Mammary epithelial cell (primary cell): ENCODE data around the gene PPIA.

Experiments used
- CTCF ChIP-seq, 2 donors: IDR thresholded peaks in 1 of 2; conservative IDR thresholded peaks in 1 of 2; 2 replicates each; pipeline ENCODE4 v1.5.1; 2011 to 2012; ENCODE audit warnings: inconsistent platforms in 2 of 2, low read length in 2 of 2, mild to moderate bottlenecking in 2 of 2, control low read depth in 1 of 2, low read depth in 1 of 2; ENCODE audit not compliant: insufficient read depth in 1 of 2; ENCODE audit errors: extremely low read depth in 1 of 2
- EZH2 ChIP-seq: IDR thresholded peaks from 2 replicates; pipeline ENCODE4 v1.6.1; 2012; ENCODE audit warnings: low read length, inconsistent platforms, borderline replicate concordance

- no peak for TF ChIP-seq CTCF (conservative IDR thresholded peaks at IDR 0.05 in 1 of 2, IDR thresholded peaks at IDR 0.05 in 1 of 2; ENCODE audit: extremely low read depth in 1 of 2, insufficient read depth in 1 of 2, low read depth in 1 of 2, low read length in 2 of 2)
- TF ChIP-seq EZH2: no peak
Measured at GRCh38 chr7:44775383-44776107, 20.9 kb upstream of the PPIA start.
